HG02571 (cell line): ENCODE measurements around the gene PAK6.

Source experiments
- ATAC-seq: cut with Tn5 transposase; IDR thresholded peaks from one replicate; pipeline ENCODE4 v1.9.1; 2021; ENCODE audit warnings: mild to moderate bottlenecking, moderate library complexity; ENCODE audit not compliant: unreplicated experiment

The PAK6 gene

DNA sequence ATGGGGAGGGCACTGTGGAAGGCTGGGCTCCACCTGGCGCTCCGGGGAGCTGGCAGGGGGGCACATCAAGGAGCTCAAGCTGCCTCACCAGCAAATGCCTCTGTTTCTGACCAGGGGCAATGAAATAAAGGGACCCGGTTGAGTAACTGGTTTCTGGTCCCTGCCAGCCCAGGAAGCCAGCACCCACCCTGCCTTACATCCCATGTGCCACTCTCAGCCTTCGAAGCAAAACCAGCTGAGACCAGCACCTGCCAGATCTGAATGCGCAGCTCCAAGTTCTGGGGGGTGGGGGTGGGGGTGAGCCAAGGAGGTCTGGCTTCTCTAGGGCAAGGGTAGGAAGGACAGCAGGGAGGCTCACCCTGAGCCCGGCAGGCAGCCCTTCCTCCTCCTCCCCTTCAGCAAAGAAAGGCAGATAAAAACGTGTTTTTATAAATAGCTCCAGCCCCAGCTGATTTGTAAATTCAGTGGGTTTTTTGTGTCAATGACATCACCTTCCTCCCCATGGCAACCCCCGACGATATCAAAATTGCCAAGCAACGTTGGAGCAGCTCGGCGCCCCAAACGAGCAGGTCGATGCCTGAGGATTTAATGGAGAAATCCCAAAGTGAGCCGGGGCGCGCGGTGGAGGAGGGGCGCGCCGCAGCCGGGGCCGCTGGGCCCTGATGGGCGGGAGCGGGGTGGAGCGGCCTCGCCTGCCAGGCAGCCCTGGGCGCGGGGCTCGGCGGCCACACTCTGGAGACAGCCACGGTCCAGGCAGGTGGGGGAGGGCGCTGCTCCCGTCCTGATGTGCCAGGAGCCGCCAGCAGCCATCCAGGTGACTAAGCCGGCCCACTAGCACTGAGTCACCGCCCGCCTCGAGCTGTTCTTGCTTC, at the start of gene PAK6:
Gene PAK6, plus strand, starts transcription at position 532 of the 872 bp plus-strand sequence. CDS start 25,723 bp downstream, outside the sequence.
- ATAC-seq, result no peak

- ATAC-seq, result no peak
Measured at GRCh38 chr15:40190591-40190990, 48.3 kb upstream of the PAK6 start.

GRCh38 chr15:40192942-40193341, 45.9 kb upstream of the PAK6 start:
- ATAC-seq, result no peak

DNA sequence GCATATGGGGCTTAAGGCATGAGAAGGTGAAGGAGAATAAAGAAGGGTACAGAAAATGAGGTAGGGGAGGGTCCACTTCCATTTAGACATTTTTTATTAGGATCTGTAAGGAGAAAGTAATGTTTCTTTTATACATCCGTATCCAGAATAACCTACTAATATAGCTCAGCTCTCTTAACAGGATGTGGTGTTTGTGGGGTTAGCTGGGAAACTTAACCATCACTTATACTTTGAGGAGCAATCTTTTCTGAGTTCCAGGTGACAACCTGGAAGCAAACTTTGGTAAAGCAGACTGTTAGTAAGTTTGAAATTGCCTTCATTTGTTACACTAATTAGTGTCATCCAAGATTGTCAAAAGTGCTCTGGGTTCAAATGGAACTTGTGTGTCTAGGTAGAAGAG, 41.4 kb upstream of the PAK6 start:
- no peak for ATAC-seq

GRCh38 chr15:40198355-40199085, 40.3 kb upstream of the PAK6 start:
- ATAC-seq, result no peak

DNA sequence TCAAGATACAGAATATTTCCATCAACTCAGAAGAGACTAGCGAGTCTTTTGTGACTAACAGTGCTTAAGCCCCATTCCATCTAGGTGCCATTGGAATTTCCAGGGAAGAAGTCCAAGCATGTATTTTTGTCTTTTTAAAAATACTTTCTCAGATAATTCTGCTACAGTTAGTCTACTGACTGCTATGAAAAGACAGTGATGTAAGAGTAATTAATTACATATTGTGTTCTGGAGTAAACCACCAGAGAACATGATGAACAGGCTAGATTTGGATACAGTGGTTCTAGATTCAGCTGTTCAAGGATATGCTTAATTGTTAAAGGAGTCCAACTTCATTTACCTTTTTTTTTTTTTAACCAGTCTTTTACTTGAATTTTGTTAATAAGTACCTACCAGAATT, 34.8 kb upstream of the PAK6 start:
- no peak for ATAC-seq

GRCh38 chr15:40217166-40217824, 21.6 kb upstream of the PAK6 start:
- ATAC-seq, result no peak

GRCh38 chr15:40219801-40220200, 19.1 kb upstream of the PAK6 start:
- no peak for ATAC-seq

GRCh38 chr15:40222131-40222530, 16.7 kb upstream of the PAK6 start:
- ATAC-seq, result no peak

- ATAC-seq, result no peak
Measured at GRCh38 chr15:40226736-40227135, 12.1 kb upstream of the PAK6 start.

GRCh38 chr15:40229316-40229715, 9.5 kb upstream of the PAK6 start:
- ATAC-seq, result no peak

GRCh38 chr15:40229956-40230355, 8.9 kb upstream of the PAK6 start:
- ATAC-seq, result no peak

DNA sequence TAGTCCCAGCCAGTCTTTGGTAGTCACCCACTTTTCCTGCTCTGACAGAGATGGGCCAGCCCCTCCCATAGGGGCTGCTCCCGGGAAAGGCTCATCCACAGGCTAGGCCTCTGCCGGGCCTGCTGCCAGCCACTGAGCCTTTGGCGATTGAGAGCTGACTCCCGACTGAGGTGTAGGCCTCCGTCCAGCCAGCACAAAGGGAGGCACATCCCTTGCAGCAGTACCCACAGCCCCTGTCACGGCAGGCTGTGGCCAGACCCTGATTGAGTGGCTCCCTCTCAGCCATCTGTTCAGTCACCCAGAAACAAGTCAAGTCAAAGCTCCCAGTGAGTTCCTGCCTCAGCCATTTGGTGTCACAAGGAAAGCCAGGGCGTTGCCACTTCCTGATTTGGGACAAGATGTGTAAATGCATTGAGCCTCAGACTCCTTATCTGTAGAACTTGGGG, 6.2 kb upstream of the PAK6 start:
- no peak for ATAC-seq

GRCh38 chr15:40233727-40234577, 4.9 kb upstream of the PAK6 start:
- no peak for ATAC-seq

DNA sequence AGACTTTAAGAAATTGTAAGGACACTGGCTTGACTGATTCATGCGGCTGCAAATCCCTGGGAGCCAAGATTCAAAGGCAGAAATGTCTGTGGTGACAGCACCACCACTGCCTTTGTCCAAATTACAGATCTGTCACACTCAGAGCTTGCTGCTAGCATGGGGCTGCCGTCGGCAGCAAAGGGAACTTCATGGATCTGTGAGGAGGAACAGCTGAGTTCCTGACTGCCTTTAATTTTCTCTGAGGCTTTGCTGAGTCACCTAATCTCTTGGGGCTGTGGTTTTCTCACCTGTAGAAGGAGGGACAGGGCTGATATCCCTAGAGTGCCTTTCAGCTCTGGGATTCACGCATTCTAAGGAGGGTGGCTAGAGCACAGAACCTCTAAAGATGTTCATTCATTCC, 4.1 kb upstream of the PAK6 start:
- no peak for ATAC-seq

GRCh38 chr15:40235201-40235885, 3.5 kb upstream of the PAK6 start:
- no peak for ATAC-seq

DNA sequence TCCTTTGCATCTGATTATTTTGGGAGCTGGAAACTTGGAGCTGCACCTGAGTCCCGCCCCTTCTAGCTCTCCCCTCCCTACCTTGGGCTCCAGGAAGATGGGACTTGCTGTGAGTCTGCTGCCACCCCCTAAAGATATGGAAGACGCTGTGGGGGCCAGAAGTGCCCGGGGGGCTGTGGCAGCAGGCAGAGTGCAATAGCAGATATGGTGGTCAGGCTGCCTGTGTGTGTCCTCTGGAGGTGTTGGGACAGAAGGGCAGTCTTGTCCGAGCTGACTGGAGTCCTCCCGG, 485 bp downstream of the PAK6 start:
- ATAC-seq, result no peak

GRCh38 chr15:40239693-40240618, 1.1 kb downstream of the PAK6 start:
- no peak for ATAC-seq

GRCh38 chr15:40240619-40241221, 1.9 kb downstream of the PAK6 start:
- ATAC-seq, result no peak
